GM18511 (cell line): ENCODE data around the gene SIDT1.
A peak's percentile ranks its signal among the peaks of the same experiment; 100 is the strongest.
"Not testable (repeated sequence)": the region's sequence is repeated elsewhere in the genome, so short reads cannot be mapped to it uniquely, and the experiment has no call there.

Experiments used
- ATAC-seq: cut with Tn5 transposase; IDR thresholded peaks from one replicate; pipeline ENCODE4 v1.9.1; 2021; ENCODE audit warnings: mild to moderate bottlenecking, moderate library complexity; ENCODE audit not compliant: unreplicated experiment

SIDT1 gene

GRCh38 chr3:113629584-113630421 is 97.4 kb downstream of the SIDT1 start:
- no peak for ATAC-seq

- peak; percentile 69 for ATAC-seq
Measured at GRCh38 chr3:113630956-113631542, 98.7 kb downstream of the SIDT1 start.

- peak; percentile 11 for ATAC-seq
Measured at GRCh38 chr3:113631573-113631972, 99.2 kb downstream of the SIDT1 start.

GRCh38 chr3:113634782-113635474 is 102.6 kb downstream of the SIDT1 start:
- ATAC-seq = no peak

- not testable (repeated sequence) for ATAC-seq
Measured at GRCh38 chr3:113636034-113636433, 103.7 kb downstream of the SIDT1 start.

DNA sequence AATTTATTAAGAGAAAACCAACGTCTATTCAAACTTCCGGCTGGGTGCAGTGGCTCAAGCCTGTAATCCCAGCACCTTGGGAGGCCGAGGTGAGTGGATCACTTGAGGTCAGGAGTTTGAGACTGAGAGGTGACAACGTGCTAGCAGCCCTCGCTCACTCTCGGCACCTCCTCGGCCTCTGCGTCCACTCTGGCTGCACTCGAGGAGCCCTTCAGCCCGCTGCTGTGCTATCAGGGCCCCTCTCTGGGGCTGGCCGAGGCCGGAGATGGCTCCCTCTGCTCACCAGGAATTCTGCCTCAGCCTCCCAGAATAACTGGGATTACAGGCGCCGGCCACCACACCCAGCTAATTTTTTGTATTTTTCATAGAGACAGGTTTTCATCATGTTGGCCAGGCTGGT is 105.4 kb downstream of the SIDT1 start:
- ATAC-seq = no peak

DNA sequence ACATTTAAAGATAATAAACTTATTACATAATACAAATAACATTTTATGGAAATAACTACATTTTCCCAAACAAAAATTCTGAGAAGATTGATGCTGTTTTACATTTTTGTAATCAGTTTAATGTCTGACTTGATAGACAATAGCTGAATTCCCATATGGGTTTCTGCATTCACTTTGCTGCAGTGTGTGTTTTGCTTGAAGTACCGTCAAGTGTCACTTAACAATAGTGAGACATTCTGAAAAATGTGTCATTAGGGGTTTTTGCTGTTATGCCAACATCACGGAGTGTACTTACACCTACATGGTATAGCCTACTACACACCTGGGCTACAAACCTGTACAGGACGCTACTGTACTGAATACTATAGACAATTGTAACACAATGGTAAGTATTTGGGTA is 106.6 kb downstream of the SIDT1 start:
- ATAC-seq = no peak

DNA sequence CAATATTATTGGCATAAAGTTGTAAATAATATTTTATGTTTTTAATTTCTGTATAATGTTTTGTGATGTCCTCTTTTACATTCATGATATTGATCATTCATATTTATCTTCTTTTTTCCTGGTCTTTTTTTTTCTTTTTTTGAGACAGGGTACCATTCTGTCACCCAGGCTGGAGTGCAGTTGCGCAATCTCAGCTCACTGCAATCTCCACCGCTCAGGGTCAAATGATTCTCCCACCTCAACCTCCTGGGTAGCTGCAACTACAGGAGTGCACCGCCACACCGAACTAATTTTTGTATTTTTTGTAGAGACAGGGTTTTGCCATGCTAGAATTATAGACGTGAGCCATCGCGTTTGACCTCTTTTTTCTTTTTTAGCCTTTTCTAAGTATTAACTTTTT is 111.2 kb downstream of the SIDT1 start:
- ATAC-seq = no peak

- ATAC-seq = no peak
Measured at GRCh38 chr3:113648524-113648923, 116.2 kb downstream of the SIDT1 start.

DNA sequence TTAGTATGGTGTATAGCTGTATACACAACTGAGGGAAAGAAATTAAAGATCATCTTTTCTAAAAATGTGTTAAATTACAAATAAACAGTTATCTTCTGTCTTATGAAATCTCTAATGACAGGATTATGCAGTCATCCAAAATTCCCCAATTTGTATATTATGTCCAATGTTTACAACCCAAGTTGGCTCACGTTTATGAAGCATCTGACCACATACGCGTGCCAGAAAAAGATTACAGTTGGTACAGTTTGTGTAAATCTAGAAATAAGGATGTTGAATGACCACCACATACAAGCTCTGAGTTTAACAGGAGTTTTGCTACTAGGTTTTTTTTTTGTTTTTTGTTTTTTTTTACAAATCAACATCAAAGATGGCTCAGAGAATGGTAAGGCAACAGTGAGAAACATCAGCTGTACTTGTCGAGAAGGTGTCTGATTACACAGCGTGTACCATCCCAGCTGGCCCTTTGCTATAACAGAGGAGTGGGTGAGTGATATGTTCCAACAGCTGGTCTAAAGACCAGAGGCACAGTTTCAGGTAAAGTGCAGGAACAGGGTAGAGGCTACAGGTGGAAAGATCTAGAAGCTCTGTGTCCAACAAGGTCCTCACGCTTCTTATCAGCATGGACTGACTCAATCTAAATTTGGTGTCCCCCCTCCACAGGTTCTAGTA is 117.0 kb downstream of the SIDT1 start:
- no peak for ATAC-seq

GRCh38 chr3:113654310-113654709 is 122.0 kb downstream of the SIDT1 start:
- ATAC-seq = no peak

- no peak for ATAC-seq
Measured at GRCh38 chr3:113654851-113655250, 122.5 kb downstream of the SIDT1 start.

- no peak for ATAC-seq
Measured at GRCh38 chr3:113658107-113658506, 125.8 kb downstream of the SIDT1 start.

DNA sequence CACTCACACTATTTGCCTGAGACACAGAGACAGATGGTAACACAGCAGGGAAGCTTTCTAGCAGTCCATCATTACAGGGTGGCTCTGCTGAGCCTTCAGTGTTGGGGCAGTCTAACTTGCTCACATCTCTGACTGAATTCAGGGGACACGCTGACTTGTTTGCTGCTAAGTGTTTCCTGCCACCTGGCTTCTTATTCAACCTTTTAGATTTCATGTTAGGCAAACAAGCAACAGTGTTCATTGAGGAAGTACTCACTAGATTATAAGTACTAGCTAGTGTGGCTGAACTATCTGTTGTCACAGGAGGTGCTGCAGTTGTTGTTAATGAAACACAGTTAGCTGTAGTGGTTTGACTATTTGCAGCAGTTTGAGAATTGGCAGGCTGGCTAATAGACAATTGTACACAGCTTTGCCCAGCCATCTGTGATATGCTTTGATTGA is 126.8 kb downstream of the SIDT1 start:
- ATAC-seq = no peak

DNA sequence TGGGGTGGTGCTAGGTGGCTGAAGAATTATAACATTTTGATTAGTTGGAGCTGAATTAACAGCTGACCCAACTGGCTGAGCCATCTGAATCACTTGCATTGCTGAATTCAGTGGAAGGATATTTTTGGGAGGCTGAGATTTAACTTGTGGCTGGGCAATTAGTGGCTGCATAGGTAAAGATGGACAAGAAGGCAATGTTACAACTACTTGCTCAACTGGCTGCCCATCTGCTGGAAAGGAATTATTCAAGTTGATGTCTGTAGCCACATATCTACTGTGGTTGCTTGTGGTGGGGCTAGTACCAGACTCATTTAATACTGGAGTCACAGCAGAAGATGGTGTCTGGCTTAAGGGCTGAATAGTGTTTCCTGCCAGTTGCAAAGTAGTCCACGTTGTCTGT is 127.6 kb downstream of the SIDT1 start:
- ATAC-seq = no peak

DNA sequence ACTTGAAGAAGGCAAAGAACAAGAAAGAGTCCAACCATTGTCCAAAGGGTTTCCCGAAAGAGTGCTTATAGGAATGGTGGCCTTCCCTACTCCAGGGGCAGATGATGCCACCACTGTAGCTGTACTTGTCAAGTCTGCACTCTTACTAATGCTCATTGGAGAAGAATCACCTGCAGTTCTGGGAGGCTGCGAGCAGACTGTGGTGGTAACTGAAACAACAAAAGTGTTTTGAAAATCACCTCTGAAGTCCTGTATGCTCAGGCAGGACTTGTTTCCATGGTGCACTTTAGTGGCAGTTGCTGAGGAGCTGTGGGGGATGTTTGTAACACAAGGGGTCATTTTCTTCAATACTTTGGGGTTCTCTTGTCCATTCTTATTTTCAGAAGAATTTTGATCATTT is 128.1 kb downstream of the SIDT1 start:
- no peak for ATAC-seq

- ATAC-seq = no peak
Measured at GRCh38 chr3:113660896-113661295, 128.5 kb downstream of the SIDT1 start.

DNA sequence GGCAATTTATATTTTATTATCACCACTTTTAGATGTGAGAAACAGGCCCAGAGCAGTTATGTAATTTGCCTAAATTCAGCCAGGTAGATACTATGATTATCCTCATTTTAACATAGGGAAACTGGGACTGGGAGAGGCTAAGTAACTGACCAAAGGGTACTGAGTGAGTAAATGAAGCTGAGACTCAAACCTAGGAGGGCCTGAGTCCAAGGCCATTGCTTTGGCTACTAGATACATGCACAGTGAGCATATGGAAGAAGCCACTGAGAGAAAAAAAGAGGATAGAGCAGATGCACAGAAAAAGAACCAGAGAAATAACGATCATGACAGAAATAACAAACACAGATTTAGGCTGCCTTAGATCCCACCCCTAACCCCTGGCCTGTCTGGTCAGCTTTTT is 130.5 kb downstream of the SIDT1 start:
- no peak for ATAC-seq

DNA sequence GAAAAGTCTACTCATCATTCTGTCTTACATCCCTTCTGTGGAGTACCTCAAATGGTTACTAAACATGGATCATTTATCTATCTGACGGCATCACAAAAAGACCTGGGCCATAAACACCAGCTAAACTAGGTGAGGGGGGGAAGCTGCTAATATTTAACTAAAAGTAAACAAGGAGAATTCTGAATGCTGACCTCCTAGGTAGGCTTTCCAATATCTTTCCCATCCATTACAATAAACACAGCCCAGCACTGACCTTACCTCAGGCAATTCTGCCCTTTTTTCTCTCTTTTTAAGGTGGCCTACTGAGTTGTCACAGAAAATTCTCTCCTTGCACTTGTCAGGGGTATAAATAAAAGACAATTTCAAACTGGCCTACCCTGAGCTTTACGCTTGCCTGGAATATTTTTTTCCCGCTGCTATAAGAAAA is 131.0 kb downstream of the SIDT1 start:
- ATAC-seq = no peak

- no peak for ATAC-seq
Measured at GRCh38 chr3:113663761-113664160, 131.4 kb downstream of the SIDT1 start.

- no peak for ATAC-seq
Measured at GRCh38 chr3:113664523-113665094, 132.3 kb downstream of the SIDT1 start.
